ENCODE data around the gene BPIFB2. TPM values are rescaled to one million over a fixed set of nuclear protein-coding genes. Genes with fewer than 3 reads are reported as not detected.

The BPIFB2 gene
- total RNA-seq, 1 donor from 2014 or later, result not detected

DNA sequence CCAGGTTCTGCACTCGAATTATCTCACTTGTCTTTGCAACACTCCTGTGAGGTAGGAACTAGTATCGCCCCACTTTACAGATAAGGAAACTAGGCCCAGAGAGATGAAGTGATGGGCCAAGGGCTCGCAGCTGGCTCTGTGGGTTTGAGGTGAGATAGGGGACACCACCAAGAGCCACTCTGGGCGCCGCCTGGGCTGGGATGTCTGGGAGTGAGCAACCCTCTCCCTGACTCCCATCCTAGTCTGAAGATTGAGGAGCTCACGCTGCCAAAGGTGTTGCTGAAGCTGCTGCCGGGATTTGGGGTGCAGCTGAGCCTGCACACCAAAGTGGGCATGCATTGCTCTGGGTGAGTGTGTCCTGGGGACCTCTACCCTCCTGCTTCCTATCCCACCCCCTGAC is 51.6 kb downstream of the BPIFB2 start:
- DNase-seq (ENCODE audit: low read depth), result no peak
- no peak overlapping the region for H3K4me3 ChIP-seq (ENCODE audit: low read depth, low read length)
- no peak for FAIRE-seq
- TF ChIP-seq, protein P1, sequence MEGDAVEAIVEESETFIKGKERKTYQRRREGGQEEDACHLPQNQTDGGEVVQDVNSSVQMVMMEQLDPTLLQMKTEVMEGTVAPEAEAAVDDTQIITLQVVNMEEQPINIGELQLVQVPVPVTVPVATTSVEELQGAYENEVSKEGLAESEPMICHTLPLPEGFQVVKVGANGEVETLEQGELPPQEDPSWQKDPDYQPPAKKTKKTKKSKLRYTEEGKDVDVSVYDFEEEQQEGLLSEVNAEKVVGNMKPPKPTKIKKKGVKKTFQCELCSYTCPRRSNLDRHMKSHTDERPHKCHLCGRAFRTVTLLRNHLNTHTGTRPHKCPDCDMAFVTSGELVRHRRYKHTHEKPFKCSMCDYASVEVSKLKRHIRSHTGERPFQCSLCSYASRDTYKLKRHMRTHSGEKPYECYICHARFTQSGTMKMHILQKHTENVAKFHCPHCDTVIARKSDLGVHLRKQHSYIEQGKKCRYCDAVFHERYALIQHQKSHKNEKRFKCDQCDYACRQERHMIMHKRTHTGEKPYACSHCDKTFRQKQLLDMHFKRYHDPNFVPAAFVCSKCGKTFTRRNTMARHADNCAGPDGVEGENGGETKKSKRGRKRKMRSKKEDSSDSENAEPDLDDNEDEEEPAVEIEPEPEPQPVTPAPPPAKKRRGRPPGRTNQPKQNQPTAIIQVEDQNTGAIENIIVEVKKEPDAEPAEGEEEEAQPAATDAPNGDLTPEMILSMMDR (IDR thresholded peaks at IDR 0.05; ENCODE audit: insufficient read depth, low read length, severe bottlenecking), result no peak
- peaks cover 2% of the 10 kb centered on the region for H3K27me3 ChIP-seq (ENCODE audit: control insufficient read depth, insufficient read depth, low read length)
- no peaks in the 10 kb centered on the region for H3K36me3 ChIP-seq (ENCODE audit: control insufficient read depth, insufficient read depth, low read length)

DNA sequence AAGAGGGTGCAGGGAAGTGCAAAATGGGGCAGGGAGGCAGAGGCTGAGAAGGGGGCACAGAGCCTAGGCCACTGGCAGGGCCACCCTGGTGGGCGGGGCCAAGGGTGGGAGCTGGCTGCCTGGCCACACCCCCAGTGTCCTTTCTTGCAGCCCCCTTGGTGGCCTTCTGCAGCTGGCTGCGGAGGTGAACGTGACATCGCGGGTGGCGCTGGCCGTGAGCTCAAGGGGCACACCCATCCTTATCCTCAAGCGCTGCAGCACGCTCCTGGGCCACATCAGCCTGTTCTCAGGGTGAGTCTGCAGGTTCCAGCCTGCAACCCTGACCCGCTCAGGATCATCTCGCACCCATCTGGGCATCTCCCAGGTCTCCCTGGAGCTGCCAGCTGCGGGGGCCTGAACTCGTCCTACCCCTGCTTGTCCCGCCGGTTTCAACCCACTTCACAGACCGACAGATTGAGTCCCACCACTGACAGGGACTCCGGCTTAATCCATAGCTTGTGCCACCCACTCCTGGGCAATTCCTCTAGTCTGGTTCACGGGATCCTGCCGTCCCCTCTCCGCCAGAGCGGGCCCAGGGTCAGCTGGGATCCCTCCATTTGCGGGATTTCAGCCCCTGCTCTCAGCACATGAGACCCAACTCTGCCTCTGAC is 52.4 kb downstream of the BPIFB2 start:
- TF ChIP-seq, protein P1 (IDR thresholded peaks at IDR 0.05; ENCODE audit: insufficient read depth, low read length, severe bottlenecking), result no peak
- Histone ChIP-seq H3K36me3 (ENCODE audit: control insufficient read depth, insufficient read depth, low read length) (no peaks in the 10 kb centered on the region), H3K4me3 (ENCODE audit: low read depth, low read length) (no peak overlapping the region), H3K27me3 (ENCODE audit: control insufficient read depth, insufficient read depth, low read length) (peaks cover 2% of the 10 kb centered on the region)
- DNase-seq (ENCODE audit: low read depth) (no peak), FAIRE-seq (no peak)

DNA sequence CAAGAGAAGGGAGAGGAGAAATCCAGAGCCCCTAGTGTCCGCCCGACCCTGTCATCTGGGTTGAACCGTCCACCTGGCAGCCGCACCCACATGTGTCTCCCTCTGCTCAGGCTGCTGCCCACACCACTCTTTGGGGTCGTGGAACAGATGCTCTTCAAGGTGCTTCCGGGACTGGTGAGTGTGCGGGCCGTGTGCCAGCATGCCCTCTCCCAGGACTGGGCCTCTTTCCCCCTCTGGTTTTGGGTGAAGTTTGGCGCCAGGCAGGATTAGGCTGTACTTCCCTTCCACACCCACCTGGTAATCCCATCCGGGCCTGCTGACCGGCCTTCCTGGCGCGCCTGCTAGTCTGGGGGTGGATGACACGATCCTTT is 54.1 kb downstream of the BPIFB2 start:
- Histone ChIP-seq H3K36me3 (ENCODE audit: control insufficient read depth, insufficient read depth, low read length) (no peaks in the 10 kb centered on the region), H3K27me3 (ENCODE audit: control insufficient read depth, insufficient read depth, low read length) (peaks cover 2% of the 10 kb centered on the region), H3K4me3 (ENCODE audit: low read depth, low read length) (no peak overlapping the region)
- TF ChIP-seq, protein P1 (IDR thresholded peaks at IDR 0.05; ENCODE audit: insufficient read depth, low read length, severe bottlenecking), result no peak
- DNase-seq (ENCODE audit: low read depth) (no peak), FAIRE-seq (no peak)

DNA sequence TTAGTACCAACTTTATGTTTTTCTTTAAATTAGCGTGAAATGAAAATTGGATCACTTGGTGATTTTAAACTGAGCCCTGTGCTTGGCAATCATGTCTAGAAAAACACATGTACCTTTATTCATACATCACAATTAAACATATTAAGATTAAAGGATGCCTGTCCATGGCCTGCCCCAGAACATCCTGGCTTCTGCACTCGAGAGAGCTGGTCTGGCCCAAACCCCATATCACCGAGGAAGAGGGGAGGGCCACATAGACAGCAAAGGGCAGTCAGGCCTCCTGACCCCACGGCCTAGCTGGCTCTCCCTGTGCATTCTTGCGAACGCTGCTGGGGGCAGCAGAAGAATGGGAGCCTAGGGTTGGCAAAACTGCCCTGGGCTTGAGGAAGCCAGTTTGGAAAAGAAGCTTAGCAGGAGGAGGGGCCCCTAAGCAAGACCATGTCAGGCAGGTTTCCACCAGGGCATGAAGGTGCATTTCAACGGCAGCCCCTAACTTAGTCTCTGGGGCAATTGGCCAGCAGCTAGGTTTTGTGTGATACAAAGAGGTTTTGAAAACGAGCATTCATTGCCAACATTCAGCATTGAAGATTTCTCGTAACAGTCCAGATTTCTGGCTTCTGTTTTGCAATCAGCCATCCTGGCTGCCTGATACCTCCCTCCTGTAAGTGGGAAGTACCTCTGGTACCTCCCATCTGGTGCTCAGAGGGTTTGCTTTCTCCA is 54.8 kb downstream of the BPIFB2 start:
- DNase-seq (ENCODE audit: low read depth) (no peak), FAIRE-seq (no peak)
- TF ChIP-seq, protein P1 (IDR thresholded peaks at IDR 0.05; ENCODE audit: insufficient read depth, low read length, severe bottlenecking), result no peak
- Histone ChIP-seq H3K36me3 (ENCODE audit: control insufficient read depth, insufficient read depth, low read length) (no peaks in the 10 kb centered on the region), H3K27me3 (ENCODE audit: control insufficient read depth, insufficient read depth, low read length) (peaks cover 2% of the 10 kb centered on the region), H3K4me3 (ENCODE audit: low read depth, low read length) (no peak overlapping the region)

DNA sequence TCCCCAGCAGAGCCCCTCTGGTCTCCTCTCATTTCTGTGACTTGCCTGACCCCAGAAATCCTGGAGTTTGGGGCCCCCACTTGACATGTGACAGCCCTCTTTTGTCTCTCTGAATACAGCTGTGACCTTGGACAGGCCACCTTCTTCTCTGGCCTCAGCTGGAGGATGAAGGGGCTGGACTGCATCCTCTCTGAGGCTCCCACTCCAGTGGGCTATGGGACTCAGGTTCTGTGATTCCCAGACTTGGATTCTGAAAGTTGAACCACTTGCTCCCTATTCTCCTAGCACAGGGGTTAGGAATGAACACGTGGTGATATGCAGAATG is 55.3 kb downstream of the BPIFB2 start:
- no peak for FAIRE-seq
- TF ChIP-seq, protein P1 (IDR thresholded peaks at IDR 0.05; ENCODE audit: insufficient read depth, low read length, severe bottlenecking), result no peak

More for the DNA sequence above, 55.3 kb downstream of the BPIFB2 start:
- H3K4me3 ChIP-seq (ENCODE audit: low read depth, low read length), result no peak overlapping the region
- DNase-seq (ENCODE audit: low read depth), result no peak
- H3K27me3 ChIP-seq (ENCODE audit: control insufficient read depth, insufficient read depth, low read length), result peaks cover 2% of the 10 kb centered on the region
- no peaks in the 10 kb centered on the region for H3K36me3 ChIP-seq (ENCODE audit: control insufficient read depth, insufficient read depth, low read length)

All from bronchial epithelial cell (primary cell).